ENCODE measurements around the gene DNASE1L3. TPM values are rescaled to one million over a fixed set of nuclear protein-coding genes. Genes with fewer than 3 reads are reported as not detected.

Gene DNASE1L3
- total and polyA plus RNA-seq, 4 donors = 0.59 to 7.5 (median 2.1) TPM

- Histone ChIP-seq H3K36me3 (ENCODE audit: control insufficient read depth, insufficient read depth, low read length) (peaks cover 45% of the 10 kb centered on the region), H3K9me3 (ENCODE audit: control insufficient read depth, insufficient read depth, low read length) (no peaks in the 10 kb centered on the region), H3K27ac (ENCODE audit: low read depth, low read length) (no peak overlapping the region), H3K27me3 (ENCODE audit: control insufficient read depth, insufficient read depth, low read length) (no peaks in the 10 kb centered on the region), H3K4me3 (ENCODE audit: low read depth, low read length) (no peak overlapping the region), H3K4me1 (ENCODE audit: control insufficient read depth, insufficient read depth, low read length) (peaks cover 7% of the 10 kb centered on the region)
- whole genome bisulfite sequencing (ENCODE audit: insufficient coverage) = 95% methylated on average over 15 of the region's 17 CpGs
- no peak for DNase-seq (ENCODE audit: low read depth in 4 of 6, low spot score in 6 of 6)
These were observed 58.4 kb downstream of the DNASE1L3 start for GRCh38 chr3:58152225-58153015.

GRCh38 chr3:58151637-58152036, 59.1 kb downstream of the DNASE1L3 start:
- H3K36me3 ChIP-seq (ENCODE audit: control insufficient read depth, insufficient read depth, low read length) = peaks cover 50% of the 10 kb centered on the region
- no peak overlapping the region for H3K4me3 ChIP-seq (ENCODE audit: low read depth, low read length)
- H3K27me3 ChIP-seq (ENCODE audit: control insufficient read depth, insufficient read depth, low read length) = no peaks in the 10 kb centered on the region
- DNase-seq (ENCODE audit: low read depth in 4 of 6, low spot score in 6 of 6) = peak in 3 of 6 donors; percentile 53 to 90 (median 67)
- no CpG with 5 or more reads among the region's 3 CpGs for WGBS (ENCODE audit: insufficient coverage)
- H3K9me3 ChIP-seq (ENCODE audit: control insufficient read depth, insufficient read depth, low read length) = no peaks in the 10 kb centered on the region
- no peak overlapping the region for H3K27ac ChIP-seq (ENCODE audit: low read depth, low read length)
- peaks cover 7% of the 10 kb centered on the region for H3K4me1 ChIP-seq (ENCODE audit: control insufficient read depth, insufficient read depth, low read length)

GRCh38 chr3:58150810-58151199, 60.0 kb downstream of the DNASE1L3 start:
- Histone ChIP-seq H3K4me1 (ENCODE audit: control insufficient read depth, insufficient read depth, low read length) (peaks cover 7% of the 10 kb centered on the region), H3K36me3 (ENCODE audit: control insufficient read depth, insufficient read depth, low read length) (peaks cover 50% of the 10 kb centered on the region), H3K4me3 (ENCODE audit: low read depth, low read length) (no peak overlapping the region), H3K27ac (ENCODE audit: low read depth, low read length) (no peak overlapping the region), H3K9me3 (ENCODE audit: control insufficient read depth, insufficient read depth, low read length) (no peaks in the 10 kb centered on the region), H3K27me3 (ENCODE audit: control insufficient read depth, insufficient read depth, low read length) (no peaks in the 10 kb centered on the region)
- DNase-seq (ENCODE audit: low read depth in 4 of 6, low spot score in 6 of 6) = no peak
- 80% methylated on average over 5 of the region's 13 CpGs for WGBS (ENCODE audit: insufficient coverage)

GRCh38 chr3:58150130-58150809, 60.5 kb downstream of the DNASE1L3 start:
- no peaks in the 10 kb centered on the region for H3K9me3 ChIP-seq (ENCODE audit: control insufficient read depth, insufficient read depth, low read length)
- H3K27me3 ChIP-seq (ENCODE audit: control insufficient read depth, insufficient read depth, low read length) = no peaks in the 10 kb centered on the region
- DNase-seq (ENCODE audit: low read depth in 4 of 6, low spot score in 6 of 6) = no peak
- H3K36me3 ChIP-seq (ENCODE audit: control insufficient read depth, insufficient read depth, low read length) = peaks cover 47% of the 10 kb centered on the region
- 89% methylated on average over 11 of the region's 14 CpGs for WGBS (ENCODE audit: insufficient coverage)
- peaks cover 7% of the 10 kb centered on the region for H3K4me1 ChIP-seq (ENCODE audit: control insufficient read depth, insufficient read depth, low read length)
- no peak overlapping the region for H3K4me3 ChIP-seq (ENCODE audit: low read depth, low read length)
- H3K27ac ChIP-seq (ENCODE audit: low read depth, low read length) = no peak overlapping the region

GRCh38 chr3:58148049-58148448, 62.7 kb downstream of the DNASE1L3 start:
- Histone ChIP-seq H3K27ac (ENCODE audit: low read depth, low read length) (no peak overlapping the region), H3K9me3 (ENCODE audit: control insufficient read depth, insufficient read depth, low read length) (no peaks in the 10 kb centered on the region), H3K4me1 (ENCODE audit: control insufficient read depth, insufficient read depth, low read length) (no peaks in the 10 kb centered on the region), H3K27me3 (ENCODE audit: control insufficient read depth, insufficient read depth, low read length) (no peaks in the 10 kb centered on the region), H3K36me3 (ENCODE audit: control insufficient read depth, insufficient read depth, low read length) (peaks cover 48% of the 10 kb centered on the region), H3K4me3 (ENCODE audit: low read depth, low read length) (no peak overlapping the region)
- no peak for DNase-seq (ENCODE audit: low read depth in 4 of 6, low spot score in 6 of 6)
- 88% methylated on average over 9 of the region's 9 CpGs for WGBS (ENCODE audit: insufficient coverage)

GRCh38 chr3:58144478-58145325, 66.1 kb downstream of the DNASE1L3 start:
- Histone ChIP-seq H3K4me1 (ENCODE audit: control insufficient read depth, insufficient read depth, low read length) (no peaks in the 10 kb centered on the region), H3K9me3 (ENCODE audit: control insufficient read depth, insufficient read depth, low read length) (no peaks in the 10 kb centered on the region), H3K27me3 (ENCODE audit: control insufficient read depth, insufficient read depth, low read length) (no peaks in the 10 kb centered on the region), H3K27ac (ENCODE audit: low read depth, low read length) (no peak overlapping the region), H3K36me3 (ENCODE audit: control insufficient read depth, insufficient read depth, low read length) (peaks cover 44% of the 10 kb centered on the region), H3K4me3 (ENCODE audit: low read depth, low read length) (no peak overlapping the region)
- peak in 2 of 6 donors; percentile 45 to 54 for DNase-seq (ENCODE audit: low read depth in 4 of 6, low spot score in 6 of 6)
- 100% methylated on average over 1 of the region's 7 CpGs for WGBS (ENCODE audit: insufficient coverage)

- no peak for DNase-seq (ENCODE audit: low read depth in 4 of 6, low spot score in 6 of 6)
- Histone ChIP-seq H3K36me3 (ENCODE audit: control insufficient read depth, insufficient read depth, low read length) (peaks cover 36% of the 10 kb centered on the region), H3K4me1 (ENCODE audit: control insufficient read depth, insufficient read depth, low read length) (no peaks in the 10 kb centered on the region), H3K27me3 (ENCODE audit: control insufficient read depth, insufficient read depth, low read length) (no peaks in the 10 kb centered on the region), H3K9me3 (ENCODE audit: control insufficient read depth, insufficient read depth, low read length) (no peaks in the 10 kb centered on the region), H3K27ac (ENCODE audit: low read depth, low read length) (no peak overlapping the region), H3K4me3 (ENCODE audit: low read depth, low read length) (no peak overlapping the region)
- WGBS (ENCODE audit: insufficient coverage) = 85% methylated on average over 9 of the region's 9 CpGs
These were observed 67.2 kb downstream of the DNASE1L3 start for GRCh38 chr3:58143417-58144055.
